Dermis blood vessel endothelial cell (primary cell): ENCODE data around the gene CPNE8. TPM values are rescaled to one million over a fixed set of nuclear protein-coding genes. Genes with fewer than 3 reads are reported as not detected.

Experiments used
- DNase-seq: peaks from one replicate; pipeline ENCODE4 v3.0.0; 2010
- total RNA-seq: library from RNA; depleted of rRNA; stranded (reverse); fragments of >200 nt; gene quantifications from 2 replicates; pipeline ENCODE4 v1.2.3, GENCODE V29; 2014

CPNE8 gene
- 27.8 and 29.4 TPM in 2 replicates for total RNA-seq

DNA sequence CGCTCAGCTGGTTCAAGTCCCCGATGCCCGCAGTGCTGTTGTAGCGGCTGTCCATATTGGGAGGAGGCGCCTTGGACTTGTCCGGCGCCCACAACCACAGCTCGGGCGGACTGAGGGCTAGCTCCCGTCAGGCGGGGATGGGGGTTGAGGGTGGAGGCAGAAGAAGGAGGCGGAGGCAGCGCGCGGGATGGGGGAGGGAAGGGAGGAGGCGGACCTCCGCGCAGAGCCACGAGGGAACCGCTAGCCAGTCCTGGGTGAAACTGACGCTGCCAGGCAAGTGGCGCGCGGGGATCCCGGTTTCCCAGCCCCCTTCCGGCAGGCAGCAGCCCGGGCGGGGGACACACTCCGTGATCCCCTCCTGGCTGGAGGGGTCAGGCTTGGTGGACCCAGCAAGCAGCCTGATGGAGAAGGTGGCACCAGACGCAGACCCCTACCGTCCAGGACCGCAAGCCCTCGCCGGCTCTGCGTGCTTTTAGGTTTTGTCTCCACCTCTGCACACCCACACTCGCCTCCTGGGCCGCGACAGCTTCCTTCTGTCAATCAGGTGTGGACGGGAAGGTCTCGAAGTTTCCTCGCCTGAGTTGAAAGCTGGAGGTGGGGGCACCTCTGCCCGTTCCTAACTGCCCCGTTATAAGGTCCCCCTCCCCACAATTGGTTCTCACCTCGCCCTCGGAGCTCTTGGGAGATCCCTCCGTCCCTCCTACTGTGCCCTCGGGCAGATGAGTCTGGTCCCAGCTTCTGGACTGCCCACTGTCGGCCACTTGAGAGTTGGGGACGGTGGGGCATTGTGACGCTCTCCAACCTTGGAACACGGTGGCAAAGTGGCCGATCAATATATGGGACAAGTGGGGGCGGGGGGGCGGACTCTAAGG lies at the start of gene CPNE8:
Gene CPNE8, minus strand, starts transcription at position 112 of the 872 bp plus-strand sequence. Its CDS starts 57 bp downstream, at position 55.
- peak; percentile 86 for DNase-seq

DNA sequence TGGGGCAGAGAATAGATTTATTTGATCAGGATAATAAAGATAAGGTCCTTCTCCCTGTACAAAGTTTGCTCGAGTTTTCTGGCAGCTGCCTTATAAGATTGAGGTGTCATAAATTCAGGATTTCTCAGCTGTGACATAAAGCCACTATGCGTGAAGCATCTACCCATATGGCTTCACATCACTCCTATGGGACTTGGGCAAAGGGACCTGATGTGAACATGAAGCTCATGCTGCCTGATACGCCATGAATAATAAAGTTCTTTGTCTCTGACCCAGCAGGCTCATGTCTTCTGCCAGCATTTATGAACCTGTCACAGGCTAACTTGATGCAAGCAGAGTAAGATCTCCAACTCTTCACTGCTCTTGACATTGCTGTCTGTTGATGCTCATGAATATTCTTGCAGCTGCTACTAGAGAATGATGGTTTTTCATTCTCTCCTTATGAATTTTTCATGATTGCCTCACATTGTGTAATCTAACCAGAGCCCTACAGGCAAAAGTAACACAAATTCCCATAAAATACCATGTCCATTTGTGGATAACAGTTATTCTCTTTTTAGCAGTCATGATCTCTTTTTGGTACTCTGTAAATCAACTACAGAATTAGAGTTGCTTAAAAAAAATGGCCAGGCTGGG lies 49.0 kb upstream of the CPNE8 start:
- DNase-seq: no peak

DNA sequence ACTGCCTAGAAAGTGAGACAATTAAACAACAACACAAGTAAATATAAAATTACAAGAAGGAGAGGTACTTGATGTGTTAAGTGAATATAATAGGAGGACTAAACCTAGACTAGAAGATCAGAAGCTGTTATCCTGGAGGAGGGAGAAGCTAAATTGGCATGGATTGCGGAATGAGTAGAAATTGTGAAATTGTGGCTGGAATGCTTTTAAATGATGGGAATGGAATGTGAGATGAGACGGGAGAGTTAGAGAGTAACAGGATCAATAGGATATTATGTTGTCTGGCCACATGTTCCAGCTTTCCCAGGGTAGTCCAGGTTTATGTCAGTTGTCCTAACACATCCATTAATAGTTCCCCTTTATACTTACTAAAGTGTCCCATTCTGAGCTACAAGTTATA lies 44.0 kb upstream of the CPNE8 start:
- DNase-seq: no peak

DNA sequence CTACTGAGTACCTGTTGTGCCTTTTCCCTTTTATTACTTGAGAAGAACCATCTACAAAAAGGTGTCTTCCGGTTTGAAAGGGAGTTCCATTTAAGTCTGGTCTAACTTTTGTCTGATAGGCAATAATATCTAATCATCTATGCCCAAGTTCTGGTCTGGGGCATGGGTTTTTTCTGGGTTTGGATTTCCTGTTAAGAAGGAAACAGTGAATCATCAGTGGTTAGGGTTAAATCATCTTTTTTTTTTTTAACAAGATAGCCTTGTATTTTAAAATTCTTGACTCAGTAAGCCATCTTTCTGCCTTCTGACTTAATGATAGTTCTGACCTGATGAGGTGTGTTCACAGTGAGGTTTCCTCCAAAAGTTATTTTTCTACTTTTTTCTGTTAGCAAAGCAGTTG lies 29.3 kb upstream of the CPNE8 start:
- no peak for DNase-seq

DNA sequence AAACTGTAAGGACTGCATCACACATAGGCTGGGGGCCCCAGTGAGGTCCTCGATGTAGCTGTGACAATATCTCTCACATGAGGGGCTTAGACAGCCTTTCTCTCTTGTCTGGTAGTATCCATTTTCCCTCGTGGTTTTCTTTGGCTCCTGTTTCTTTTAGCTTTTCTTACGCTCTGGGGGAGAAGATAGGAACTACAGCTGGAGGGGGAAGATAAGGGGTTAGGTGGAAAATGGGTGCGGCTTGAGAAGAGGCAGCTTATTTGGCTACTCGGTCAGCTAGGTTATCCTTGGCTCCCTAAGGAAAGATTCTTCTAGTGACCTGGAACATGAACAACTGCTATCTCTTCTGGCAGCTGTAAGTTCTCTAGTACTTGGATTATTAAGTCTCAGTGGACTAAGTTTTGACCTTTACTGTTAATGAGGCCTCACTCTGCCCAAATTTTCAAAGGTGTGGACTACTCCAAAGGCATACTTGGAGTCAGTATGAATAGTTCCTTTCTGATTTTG lies 28.7 kb upstream of the CPNE8 start:
- DNase-seq: no peak

DNA sequence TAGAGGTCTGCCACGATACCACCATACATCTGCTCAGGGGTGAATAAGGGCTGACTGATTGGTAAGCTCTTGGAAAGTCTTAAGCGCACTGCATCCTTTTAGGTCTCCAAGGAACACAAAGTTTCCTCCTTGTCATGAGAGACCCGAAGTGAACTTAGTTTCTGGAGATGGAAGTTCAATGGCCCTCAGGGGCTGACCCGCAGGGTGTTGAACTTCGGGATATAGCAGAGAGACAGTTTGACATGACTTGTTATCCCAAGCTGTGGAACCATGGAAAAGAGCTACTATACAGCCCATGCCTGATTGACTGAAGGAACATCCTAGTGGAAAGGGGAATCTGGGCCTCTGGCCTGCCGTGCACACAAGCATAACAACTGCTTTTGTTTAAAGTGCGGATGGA lies 26.9 kb upstream of the CPNE8 start:
- DNase-seq: no peak

DNA sequence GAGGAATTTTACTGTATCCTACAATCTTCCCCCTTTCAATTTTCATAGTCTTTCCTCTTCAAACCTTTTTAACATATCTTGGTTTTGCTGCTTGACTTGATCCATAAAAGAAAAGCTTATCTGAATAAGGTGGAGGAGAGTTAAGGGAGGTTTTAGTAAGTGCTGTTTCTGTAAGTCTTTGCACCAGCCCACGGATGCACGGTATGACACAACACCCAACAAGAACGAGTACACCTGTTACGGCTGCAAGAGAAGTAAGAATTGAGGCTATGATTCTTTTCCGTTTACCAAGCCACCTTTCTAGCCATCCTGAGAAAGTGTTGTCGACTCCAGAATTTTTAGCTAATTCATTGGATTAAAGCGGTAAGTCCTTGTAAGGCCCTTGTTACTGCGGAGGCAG lies 26.1 kb upstream of the CPNE8 start:
- no peak for DNase-seq

DNA sequence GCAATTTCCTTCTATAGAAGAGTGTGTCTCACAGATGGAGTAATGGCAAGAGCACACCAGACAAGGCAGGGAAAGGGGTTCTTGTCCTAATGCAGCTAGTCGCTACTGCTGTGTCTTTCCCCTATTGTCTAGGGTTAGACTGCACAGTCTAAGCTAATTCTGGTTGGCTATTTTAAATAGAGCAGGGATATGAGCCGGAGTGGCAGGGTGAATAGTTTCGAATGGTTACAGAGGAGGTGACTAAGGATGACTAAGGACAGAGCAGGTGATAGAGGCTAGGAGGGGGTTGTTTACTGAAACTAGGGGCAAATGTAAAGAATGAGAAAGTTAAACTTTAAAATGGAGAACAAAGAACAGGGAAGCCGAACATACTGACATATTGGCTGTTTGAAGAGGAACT lies 25.6 kb upstream of the CPNE8 start:
- no peak for DNase-seq

DNA sequence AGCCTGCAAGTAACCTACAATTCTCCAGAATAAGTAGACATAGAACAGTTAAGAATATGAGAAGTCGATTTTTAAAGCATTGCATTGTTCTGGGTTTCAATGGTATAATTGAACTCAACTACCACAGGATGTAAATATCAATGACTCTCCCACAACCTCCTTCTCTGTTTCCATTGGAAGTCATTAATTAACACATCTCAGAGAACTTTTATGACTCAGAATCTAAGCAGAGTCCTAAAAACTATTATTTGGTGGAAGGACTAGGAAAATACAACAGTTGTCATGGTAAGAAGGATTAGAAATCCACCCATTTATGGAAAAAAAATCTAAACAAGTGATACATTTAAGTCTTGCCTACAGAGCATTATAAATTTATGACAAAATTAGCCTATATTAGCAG lies 21.1 kb upstream of the CPNE8 start:
- no peak for DNase-seq

DNA sequence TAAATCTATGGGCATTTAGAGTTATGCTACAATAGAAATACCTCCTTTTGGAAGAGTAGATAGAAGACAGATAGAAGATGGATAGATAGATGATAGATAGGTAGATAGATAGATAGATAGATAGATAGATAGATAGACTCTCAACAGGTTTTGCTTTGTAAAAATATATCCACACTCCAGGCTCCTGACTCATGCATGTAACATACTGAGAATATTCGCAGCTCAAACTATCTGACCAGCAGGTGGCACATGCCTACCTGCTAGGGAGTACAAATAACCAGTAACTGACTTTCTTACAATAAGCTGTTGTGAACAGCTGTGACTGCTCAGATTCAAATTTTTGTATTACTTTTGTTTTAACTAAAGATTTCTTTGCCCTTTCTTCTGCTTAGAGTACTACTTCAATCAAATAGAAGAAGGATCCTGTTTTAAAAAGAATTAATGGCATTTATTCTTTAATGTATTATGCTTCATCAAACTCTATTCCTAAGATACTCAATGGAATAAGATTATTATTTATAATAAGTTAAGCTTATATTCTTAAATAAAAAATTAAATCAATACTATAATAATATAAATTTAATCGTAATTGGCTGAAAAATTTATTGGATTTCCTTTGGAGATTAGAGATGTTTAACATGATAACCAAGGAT lies 15.8 kb upstream of the CPNE8 start:
- peak; percentile 75 for DNase-seq

DNA sequence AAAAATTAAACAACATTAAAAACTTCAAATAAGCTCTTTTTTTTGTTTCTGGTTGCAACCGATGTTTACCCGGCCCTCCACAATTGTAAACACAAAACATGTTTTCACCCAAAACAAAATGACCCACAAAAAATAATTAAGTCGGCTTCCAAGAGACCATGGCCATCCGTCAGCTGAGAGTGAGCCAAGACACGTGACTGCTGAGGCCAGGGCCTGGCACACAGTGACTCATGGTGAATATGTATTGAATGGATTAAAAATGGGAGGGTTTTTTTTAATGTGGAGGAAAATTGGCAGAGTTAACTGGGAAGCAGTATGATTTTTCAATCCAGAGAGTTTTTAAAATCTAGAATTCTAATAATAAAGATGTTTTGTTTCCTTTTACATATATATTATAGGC lies 13.8 kb upstream of the CPNE8 start:
- DNase-seq: peak; percentile 31

DNA sequence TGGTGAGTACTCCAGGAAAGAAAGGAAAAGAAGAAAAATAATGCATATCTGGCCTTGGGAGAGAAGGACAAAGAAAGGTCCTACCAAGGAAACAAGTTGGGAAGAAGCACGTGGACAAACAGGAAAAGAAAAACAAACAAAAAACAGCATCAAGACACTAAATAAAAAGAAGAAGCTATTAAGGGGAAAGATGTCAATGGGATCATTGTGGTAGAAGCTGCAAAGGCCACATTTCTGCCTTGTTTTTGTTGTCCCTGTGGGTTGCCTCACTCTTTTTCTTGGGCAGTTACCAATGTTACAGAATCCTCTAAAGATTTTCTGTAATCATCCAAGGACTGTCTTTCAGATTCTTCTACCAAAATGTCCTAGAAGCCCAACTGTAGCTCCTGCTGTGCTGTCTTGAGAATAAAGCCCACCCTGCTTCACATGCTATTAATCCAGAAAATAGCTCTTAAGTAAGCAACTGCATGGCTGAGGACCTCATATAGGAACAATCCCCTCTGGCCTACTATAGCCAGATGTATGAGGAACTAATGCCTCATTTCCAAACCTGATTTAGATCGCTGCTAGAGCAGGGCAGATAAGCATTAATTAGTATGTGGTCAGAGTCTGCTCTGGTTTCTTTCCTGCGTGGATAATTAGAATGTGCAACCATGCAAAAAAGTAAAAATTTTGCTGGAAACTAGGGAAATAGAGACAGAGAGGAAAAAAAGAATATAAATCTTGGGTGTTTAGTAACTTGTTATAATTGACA lies 10.2 kb upstream of the CPNE8 start:
- no peak for DNase-seq

DNA sequence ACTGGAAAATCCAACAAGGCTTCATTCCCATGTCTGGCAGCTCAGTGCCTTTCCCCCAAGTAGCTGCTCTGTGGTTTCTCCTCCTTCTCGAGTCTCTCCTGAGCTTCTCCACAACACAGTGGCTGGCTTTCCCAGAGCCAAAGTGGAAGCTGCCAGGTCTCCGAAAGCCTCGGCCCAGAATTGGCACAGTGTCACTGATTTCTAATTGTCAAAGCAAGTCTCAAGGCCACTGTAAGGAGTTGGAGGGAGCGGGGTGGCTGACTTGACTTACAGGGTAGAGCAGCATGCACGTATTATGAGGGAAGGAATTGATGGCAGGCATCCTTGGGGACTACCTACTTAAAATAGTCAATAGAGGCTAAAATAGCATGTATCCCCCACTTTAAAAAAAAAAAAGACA lies 6.7 kb upstream of the CPNE8 start:
- DNase-seq: no peak

DNA sequence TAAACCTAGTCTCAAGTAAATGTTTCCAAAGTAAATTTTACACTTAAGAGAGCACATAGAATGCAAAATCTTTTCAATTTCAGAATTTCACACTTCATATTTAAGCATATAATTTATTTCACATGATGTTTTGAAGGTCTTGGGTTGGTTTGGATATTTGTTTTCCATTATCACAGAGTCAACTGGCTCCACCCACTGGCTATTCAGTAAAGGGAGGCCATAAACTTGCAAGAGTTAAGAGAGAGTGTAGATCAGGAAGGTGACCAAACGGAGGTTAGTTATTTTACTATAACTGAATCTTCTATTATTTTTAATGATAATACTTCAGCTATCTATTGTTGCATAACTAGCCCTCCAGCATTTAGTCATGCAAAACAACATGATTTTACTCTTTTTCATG lies 6.2 kb upstream of the CPNE8 start:
- DNase-seq: peak; percentile 33

DNA sequence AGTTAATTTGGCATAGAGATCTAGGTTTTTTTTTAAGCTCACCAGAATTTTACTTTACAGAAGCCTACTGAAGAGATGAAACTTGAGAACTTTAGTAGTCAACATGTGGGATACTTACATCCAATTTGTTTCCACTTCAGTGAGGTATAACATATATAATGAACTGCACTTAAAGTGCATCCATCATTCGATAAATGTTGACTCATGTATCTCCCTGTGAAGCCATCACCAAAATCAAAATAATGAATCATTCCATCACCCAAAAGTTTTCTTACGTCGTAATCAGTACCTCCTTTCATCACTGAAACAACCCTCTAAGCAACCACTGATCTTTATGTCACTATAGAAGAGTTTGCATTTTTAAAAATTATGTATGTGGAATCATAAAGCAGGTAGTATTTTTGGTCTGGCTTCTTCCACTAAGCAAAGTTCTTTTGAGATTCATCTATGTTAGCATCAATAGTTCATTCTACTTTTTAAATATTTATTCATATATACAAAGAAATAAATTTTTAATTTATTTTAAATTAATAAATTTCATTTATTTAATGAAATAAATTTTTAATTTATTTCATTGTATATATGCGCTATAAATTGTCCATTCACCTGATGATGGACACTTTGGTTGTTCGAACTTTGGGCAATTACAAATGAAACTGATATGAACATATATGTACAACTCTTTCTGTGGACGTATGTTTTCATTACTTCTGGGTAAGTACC lies 2.0 kb upstream of the CPNE8 start:
- no peak for DNase-seq

DNA sequence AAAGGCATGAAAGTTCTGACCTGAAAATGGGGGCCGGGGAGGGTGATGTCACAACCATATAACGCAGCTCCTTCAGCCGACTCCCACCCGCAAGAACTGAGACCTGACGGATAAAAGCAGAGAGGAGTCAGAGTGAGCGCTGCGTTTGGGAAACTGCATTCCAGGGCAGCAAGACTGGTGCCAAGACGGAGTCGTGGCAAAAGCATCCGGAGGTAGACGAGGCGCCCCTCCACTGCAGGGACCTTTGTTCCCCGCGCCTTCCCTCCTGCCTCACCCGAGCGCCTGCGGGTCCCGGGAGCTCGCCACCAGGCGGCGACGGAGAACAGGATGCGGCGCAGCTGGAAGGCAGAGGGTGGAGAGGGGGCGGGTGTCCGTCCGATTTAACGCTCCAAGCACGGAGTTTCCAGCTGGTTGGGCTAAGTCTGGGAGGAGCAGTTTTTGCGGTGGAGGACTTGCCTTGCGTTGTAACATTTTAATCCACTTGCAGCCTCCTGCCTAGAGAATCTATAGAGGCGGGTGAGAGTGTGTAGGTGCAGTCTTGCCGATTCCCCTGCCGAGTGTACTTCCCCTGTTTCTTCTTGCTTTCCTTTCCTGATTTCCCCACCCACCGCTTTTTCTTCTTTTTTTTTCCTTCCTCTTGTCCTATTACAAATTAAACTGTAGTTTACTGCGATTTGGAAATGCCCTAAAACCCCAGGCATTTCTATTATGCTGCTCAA lies 1.2 kb upstream of the CPNE8 start:
- DNase-seq: peak; percentile 91

DNA sequence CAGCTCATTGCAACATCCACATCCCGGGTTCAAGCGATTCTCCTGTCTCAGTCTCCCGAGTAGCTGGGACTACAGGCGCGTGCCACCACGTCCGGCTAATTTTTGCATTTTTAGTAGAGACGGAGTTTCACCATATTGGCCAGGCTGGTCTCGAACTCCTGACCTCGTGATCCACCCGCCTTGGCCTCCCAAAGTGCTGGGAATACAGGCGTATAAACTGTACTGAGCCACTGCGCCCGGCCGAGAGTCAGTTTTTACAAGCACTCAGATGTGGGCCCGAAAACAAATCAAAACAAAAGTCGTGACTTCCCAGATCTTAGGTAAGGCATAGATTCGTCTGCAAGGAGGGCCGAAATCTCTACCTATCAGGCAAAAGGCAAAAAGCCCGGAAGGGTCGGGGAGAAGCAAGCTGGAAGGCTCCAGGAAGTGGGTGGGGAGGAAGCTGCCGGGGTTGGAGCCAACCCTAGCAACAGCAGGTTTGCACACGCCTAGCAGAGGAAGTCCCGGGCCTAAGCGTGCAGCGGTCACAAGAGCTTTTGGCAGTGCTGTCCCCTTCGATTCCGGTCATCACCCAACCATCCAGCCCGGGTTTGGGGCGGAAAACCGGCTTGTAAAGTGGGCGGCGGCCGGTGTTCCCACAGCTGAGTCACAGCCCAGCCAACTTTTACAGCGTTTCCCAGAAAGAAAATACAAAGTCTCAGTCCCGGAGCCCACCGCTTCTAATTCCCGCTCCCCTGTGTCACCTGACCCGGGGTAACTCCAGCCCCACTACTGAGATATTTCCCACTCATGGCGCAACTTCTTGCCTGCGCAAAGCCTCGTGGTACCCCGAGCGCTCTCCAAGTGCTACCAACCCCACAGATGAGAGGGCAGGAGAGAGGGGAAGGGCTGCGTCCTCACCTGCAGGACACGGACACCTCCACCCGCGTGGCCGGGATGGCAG lies 583 bp downstream of the CPNE8 start:
- peak; percentile 83 for DNase-seq

DNA sequence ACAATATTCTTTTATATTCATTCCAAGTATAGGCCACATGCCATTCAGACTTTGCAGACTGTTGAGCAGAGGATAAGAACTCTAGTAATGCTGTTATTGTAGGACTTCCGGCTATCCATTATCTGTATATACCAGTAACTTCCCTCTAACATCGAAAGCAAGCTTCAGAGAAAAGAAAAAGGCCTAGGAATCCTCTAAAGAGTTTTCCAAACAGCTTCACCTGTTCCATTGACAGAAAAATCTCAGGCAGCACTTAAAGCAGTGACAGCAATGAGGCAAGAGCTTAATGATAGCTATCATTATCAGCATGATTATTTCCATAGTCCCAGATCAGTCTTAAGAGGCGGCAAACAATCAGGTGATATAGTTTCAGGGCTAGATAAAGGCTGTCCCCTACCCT lies 1.8 kb downstream of the CPNE8 start:
- peak; percentile 47 for DNase-seq

DNA sequence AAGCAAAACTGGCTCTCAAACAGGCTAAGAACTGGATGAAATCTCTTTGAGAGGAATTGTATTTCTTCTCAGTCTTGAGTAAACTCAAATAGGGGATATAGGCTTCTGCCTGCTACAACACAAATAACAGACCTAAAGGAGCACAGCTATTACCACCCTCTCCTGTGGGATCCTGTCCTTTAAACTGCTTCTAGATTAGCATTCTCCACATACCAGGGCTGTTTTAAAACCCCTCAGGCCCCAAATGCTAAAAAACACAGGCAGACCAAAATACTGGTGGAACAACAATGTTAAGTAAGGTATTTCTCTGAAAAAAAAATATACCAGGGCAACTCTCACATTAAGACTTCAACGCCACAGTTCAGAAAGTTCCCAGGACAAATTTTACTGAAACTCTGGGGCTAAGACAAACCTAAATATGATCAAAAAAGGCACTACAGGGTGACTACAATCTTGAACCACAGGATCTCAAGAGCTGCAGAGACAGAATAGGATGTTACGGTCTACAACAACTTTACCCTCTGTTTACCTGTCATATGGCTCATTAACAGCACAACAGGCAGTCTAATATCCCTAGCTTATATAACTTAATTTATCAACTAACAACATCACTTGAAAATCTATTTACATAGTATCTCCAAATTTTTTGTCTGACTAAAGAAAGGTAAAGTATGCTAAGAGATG lies 7.2 kb downstream of the CPNE8 start:
- no peak for DNase-seq

DNA sequence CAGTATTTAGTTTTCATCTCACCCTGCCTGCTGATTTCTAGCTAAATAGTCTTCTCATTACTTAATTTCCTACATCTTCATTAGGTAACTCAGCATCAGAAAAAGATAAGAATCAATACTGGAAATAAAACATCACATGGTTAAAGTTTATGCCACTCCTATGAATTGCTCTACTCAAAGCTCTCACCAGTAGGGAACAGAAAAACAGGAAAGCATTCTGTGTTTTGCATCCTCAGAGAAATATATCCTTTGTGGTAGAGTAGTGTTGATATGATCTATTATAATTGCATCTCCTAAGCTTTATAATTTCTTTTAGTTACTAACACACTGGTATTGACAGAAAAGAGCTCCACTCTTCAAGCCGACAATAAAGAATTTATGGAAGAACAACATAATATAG lies 9.9 kb downstream of the CPNE8 start:
- DNase-seq: peak; percentile 31
